HCT116 (cell line): ENCODE measurements around the gene ENPEP.

ENCODE experiments used
- ATF3 ChIP-seq: IDR thresholded peaks from 2 replicates; pipeline ENCODE4 v1.6.1; 2012
- CBX3 ChIP-seq: IDR thresholded peaks from 2 replicates; pipeline ENCODE4 v1.6.1; 2012; ENCODE audit warnings: low read depth
- CEBPB ChIP-seq: IDR thresholded peaks from 2 replicates; pipeline ENCODE4 v1.6.1; 2012; ENCODE audit warnings: low read depth
- CTCF ChIP-seq, 3 experiments: fragments of 200-600 bp in 1 of 3; sonication (generic) in 1 of 3; IDR thresholded peaks in 2 of 3; conservative IDR thresholded peaks in 1 of 3; 2 replicates each; pipeline ENCODE4 v1.5.1; 2012 to 2017; ENCODE audit warnings: low read depth in 2 of 3, low read length in 2 of 3, antibody characterized with exemption in 1 of 3, borderline replicate concordance in 1 of 3, control low read depth in 1 of 3, mild to moderate bottlenecking in 1 of 3, mixed read lengths in 1 of 3, mixed run types in 1 of 3, moderate library complexity in 1 of 3; ENCODE audit not compliant: insufficient read depth in 1 of 3
- EZH2 ChIP-seq: fragments of 200-600 bp; sonication (generic); IDR thresholded peaks from 2 replicates; pipeline ENCODE4 v1.6.1; 2017; ENCODE audit warnings: antibody characterized with exemption, mixed run types
- EZH2phosphoT487 ChIP-seq: fragments of 200-600 bp; IDR thresholded peaks from 2 replicates; pipeline ENCODE4 v1.6.1; 2018; ENCODE audit warnings: antibody characterized with exemption, borderline replicate concordance
- MAX ChIP-seq: IDR thresholded peaks from 2 replicates; pipeline ENCODE4 v1.6.1; 2012
- POLR2A ChIP-seq: IDR thresholded peaks from 2 replicates; pipeline ENCODE4 v1.7.0; 2011; ENCODE audit warnings: borderline replicate concordance; ENCODE audit not compliant: insufficient read depth, insufficient read length; ENCODE audit errors: extremely low read depth
- POLR2AphosphoS5 ChIP-seq: IDR thresholded peaks from 2 replicates; pipeline ENCODE4 v1.6.1; 2011; ENCODE audit warnings: mild to moderate bottlenecking, low read depth, low read length, moderate library complexity
- RAD21 ChIP-seq: IDR thresholded peaks from 2 replicates; pipeline ENCODE4 v1.6.1; 2012; ENCODE audit warnings: low read depth, mild to moderate bottlenecking
- REST ChIP-seq: IDR thresholded peaks from 2 replicates; pipeline ENCODE4 v1.6.1; 2012; ENCODE audit warnings: low read depth
- SRF ChIP-seq: IDR thresholded peaks from 2 replicates; pipeline ENCODE4 v1.6.1; 2012; ENCODE audit warnings: low read depth
- TCF7L2 ChIP-seq: IDR thresholded peaks from 2 replicates; pipeline ENCODE4 v1.7.0; 2011; ENCODE audit warnings: borderline replicate concordance, inconsistent platforms; ENCODE audit not compliant: insufficient read depth, insufficient read length; ENCODE audit errors: extremely low read depth
- YY1 ChIP-seq: IDR thresholded peaks from 2 replicates; pipeline ENCODE4 v1.6.1; 2011; ENCODE audit warnings: low read length, low read depth, moderate library complexity, mild to moderate bottlenecking; ENCODE audit not compliant: insufficient replicate concordance; ENCODE audit errors: extremely low read depth

- no peak for TF ChIP-seq POLR2A
- no peak for TF ChIP-seq CTCF (IDR thresholded peaks at IDR 0.05 in 2 of 3, conservative IDR thresholded peaks at IDR 0.05 in 1 of 3; ENCODE audit: borderline replicate concordance in 1 of 3, insufficient read depth in 1 of 3, low read depth in 2 of 3, low read length in 2 of 3)
- no peak for TF ChIP-seq CBX3
- no peak for TF ChIP-seq POLR2AphosphoS5
- no peak for TF ChIP-seq RAD21
- no peak for TF ChIP-seq MAX
- no peak for TF ChIP-seq YY1
- TF ChIP-seq REST = no peak
- TF ChIP-seq CEBPB = no peak
- no peak for TF ChIP-seq EZH2
- no peak for TF ChIP-seq TCF7L2
- no peak for TF ChIP-seq EZH2phosphoT487
- no peak for TF ChIP-seq ATF3
- TF ChIP-seq SRF = no peak
Measured at GRCh38 chr4:110602061-110602460, 126.1 kb downstream of the ENPEP start.
